ENCODE results near the gene DAPL1.

The DAPL1 gene, protein sequence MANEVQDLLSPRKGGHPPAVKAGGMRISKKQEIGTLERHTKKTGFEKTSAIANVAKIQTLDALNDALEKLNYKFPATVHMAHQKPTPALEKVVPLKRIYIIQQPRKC

DNA sequence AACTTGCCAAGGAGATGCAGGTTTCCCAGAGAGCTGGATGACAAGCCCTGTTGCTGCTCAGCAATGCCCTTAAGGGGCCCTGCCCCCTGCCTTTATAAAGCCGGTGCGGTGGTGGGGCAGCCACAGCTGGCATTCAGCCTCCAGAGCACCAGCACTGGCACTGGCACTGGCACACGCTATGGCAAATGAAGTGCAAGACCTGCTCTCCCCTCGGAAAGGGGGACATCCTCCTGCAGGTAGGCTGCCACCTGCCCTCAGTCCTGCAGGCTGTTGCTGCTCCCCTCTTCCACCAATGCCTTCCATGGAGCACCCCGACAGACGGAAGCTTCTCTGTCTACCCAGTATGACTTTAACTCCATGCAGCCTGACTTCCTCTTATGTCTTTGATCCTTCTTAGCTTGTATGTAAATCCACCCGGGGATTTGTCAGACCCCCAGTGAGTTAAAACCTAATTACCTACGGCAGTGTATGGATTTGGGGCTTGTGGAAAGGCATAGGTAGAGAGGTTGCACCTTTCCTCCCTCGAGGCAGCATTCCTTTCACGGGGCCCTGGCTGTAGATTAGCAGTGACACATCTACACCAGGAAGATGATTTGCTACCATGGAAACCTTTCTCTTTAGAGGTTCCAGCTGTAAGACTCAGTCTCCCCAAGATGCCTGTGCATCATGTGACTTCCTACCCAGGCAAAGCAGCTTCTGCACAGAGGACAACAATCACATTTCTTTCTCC lies at the start of gene DAPL1:
Gene DAPL1, plus strand, starts transcription at position 123 of the 730 bp plus-strand sequence. Its CDS starts 56 bp downstream, at position 179.
- in situ Hi-C loops (cut with HindIII; ENCODE audit: low sequenced_read_pairs): no loop called here

DNA sequence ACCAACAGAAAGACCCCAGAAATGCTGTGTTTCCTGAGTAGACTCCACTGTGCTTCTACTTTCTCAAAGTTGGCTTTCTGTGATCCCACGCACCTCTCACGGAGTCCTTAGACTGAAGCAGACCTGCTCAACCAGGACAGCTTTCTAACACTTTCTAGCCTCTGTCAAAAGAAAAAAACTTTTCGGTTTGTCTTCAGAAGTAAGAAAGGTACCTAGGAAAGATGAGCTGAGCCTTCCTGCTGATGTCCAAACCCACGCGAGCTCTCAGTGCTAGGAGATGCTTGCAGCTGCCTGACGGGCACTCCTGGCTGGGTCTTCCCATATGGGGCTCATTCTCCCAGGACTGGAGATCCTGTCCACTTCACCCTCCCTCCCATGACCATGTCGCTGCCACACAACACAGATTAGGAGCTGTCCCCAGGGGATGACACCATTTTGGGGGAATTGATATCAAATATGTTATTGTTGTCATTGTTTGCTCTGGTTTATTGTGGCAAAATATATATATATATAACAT lies 49.2 kb upstream of the DAPL1 start:
- in situ Hi-C loops (cut with HindIII; ENCODE audit: low sequenced_read_pairs): loop anchor here (5.0 kb wide), 1 partner anchor 99 kb away; no protein-coding TSS in a partner anchor

GRCh38 chr2:158746488-158746887 lies 48.6 kb upstream of the DAPL1 start:
- in situ Hi-C loops (cut with HindIII; ENCODE audit: low sequenced_read_pairs): loop anchor here (5.0 kb wide), 1 partner anchor 99 kb away; no protein-coding TSS in a partner anchor

- in situ Hi-C loops (cut with HindIII; ENCODE audit: low sequenced_read_pairs): loop anchor here (5.0 kb wide), 1 partner anchor 100 kb away; no protein-coding TSS in a partner anchor
Observed at GRCh38 chr2:158747281-158747680, 47.8 kb upstream of the DAPL1 start.

DNA sequence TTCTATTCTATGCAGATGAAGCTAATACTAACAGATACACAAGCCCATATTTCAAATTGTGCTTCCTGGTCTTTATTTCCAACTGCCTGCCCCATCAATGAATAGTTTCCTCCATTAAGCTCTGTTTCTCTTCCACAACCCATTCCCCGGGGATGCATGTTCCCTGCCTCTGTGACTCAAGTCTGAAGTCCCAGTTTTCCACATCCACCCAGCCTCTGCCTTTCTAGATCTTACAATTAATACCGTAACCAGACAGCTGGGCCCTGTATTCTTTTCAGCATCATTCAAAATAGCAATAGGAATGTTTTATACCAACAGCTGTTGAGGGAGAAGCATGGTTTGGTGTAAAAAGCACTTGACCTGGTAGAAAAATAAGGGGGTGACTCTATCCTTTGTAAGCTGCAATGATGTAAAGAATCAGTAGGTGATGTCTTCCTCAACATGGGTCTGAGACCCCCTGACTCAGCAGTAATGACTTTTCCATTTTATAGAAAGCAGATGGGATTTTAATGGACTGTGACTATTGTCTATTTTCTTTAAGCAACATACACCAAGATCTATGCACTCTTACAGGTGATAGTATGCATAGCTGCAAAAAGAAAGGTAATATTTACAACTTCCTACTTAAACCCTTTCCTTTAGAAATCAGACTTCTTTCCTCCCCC lies 46.1 kb upstream of the DAPL1 start:
- in situ Hi-C loops (cut with HindIII; ENCODE audit: low sequenced_read_pairs): loop anchor here (5.0 kb wide), 1 partner anchor 102 kb away; no protein-coding TSS in a partner anchor

DNA sequence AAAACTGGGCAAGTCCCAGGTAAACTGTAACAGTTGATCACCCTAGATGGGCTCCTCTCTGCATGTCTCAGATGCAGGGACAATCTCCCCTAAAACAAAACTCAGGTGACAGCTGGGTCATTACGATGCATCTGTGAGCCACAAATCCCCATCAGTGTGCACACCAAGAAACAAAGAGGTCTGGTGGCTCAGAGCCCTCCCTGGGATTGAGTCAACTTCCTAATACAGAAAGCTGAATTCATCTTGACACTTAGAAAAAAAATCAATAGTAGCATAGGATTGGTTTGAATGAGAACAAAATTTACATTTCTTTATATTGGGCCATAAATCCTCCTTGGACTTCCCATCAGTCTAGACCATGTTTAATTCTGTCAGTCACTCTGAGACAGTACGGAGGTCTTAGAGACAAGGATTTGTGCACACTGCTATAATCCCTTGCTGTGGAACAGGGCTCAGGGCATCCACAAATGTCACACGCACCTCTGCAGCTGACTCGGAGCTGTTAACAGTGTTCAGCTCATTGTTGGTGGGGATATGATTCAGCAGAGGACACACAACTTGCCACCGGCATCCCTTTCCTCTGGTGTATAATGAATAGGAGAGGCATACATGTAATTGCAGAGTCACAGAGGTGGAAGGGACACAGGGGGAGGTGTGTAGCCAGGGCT lies 44.5 kb upstream of the DAPL1 start:
- in situ Hi-C loops (cut with HindIII; ENCODE audit: low sequenced_read_pairs): loop anchor here (25.0 kb wide), 2 partner anchors 563 to 713 kb away; no protein-coding TSS in a partner anchor

DNA sequence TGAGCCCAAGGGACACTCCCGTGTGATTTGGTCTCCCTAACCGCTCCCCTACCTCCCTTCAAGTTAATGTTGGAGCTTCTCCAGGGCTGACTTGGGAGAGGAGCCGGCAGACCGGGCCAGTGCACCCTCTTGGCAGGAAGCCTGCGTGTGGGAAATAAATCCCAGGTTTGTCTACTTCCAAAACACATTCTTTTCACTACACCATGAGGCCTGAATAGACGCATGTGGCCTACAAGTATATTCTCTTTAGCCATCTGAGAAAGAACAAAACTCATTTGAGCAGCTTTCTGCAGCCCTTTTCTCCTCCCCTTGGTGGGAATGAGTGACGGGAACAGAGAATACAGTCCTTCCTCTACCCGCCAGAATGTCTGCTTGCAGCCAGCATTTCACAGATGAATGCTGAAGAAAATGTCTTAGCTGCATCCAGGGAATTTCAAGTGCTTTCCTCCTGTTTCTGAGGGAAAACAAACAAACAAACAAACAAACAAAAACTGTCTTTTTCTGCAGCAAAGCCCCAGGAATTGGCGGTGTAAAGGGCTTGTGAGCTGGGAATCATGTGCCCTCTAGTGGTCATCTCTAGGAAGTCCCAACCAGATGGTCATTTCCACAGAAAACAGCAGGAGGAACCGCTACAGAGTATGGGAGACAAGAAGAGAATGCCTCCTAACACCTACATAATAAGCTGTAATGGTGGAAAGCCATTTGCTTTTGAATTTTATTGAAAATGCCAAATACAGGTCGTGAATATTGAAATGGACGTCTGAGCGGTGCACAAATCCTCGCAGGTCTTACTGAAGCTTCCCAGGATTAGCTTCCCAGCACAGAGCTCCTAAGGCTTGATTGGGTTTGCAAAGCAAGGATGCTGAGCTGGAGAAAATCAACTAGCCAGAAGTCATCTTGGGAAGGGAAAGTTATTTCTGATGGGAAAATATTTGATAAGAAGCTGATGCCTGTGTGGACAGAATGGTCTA lies 41.2 kb upstream of the DAPL1 start:
- in situ Hi-C loops (cut with HindIII; ENCODE audit: low sequenced_read_pairs): loop anchor here (25.0 kb wide), 2 partner anchors 567 to 717 kb away; no protein-coding TSS in a partner anchor

GRCh38 chr2:158755310-158756087 lies 39.6 kb upstream of the DAPL1 start:
- in situ Hi-C loops (cut with HindIII; ENCODE audit: low sequenced_read_pairs): loop anchor here (25.0 kb wide), 2 partner anchors 568 to 718 kb away; no protein-coding TSS in a partner anchor

- in situ Hi-C loops (cut with HindIII; ENCODE audit: low sequenced_read_pairs): loop anchor here (25.0 kb wide), 2 partner anchors 569 to 719 kb away; no protein-coding TSS in a partner anchor
Observed at GRCh38 chr2:158756331-158756730, 38.8 kb upstream of the DAPL1 start.

GRCh38 chr2:158756976-158757375 lies 38.1 kb upstream of the DAPL1 start:
- in situ Hi-C loops (cut with HindIII; ENCODE audit: low sequenced_read_pairs): loop anchor here (25.0 kb wide), 2 partner anchors 570 to 720 kb away; no protein-coding TSS in a partner anchor

GRCh38 chr2:158760887-158761286 lies 34.2 kb upstream of the DAPL1 start:
- in situ Hi-C loops (cut with HindIII; ENCODE audit: low sequenced_read_pairs): loop anchor here (25.0 kb wide), 2 partner anchors 574 to 724 kb away; no protein-coding TSS in a partner anchor

- in situ Hi-C loops (cut with HindIII; ENCODE audit: low sequenced_read_pairs): loop anchor here (25.0 kb wide), 2 partner anchors 574 to 724 kb away; no protein-coding TSS in a partner anchor
Observed at GRCh38 chr2:158761621-158762020, 33.5 kb upstream of the DAPL1 start.

DNA sequence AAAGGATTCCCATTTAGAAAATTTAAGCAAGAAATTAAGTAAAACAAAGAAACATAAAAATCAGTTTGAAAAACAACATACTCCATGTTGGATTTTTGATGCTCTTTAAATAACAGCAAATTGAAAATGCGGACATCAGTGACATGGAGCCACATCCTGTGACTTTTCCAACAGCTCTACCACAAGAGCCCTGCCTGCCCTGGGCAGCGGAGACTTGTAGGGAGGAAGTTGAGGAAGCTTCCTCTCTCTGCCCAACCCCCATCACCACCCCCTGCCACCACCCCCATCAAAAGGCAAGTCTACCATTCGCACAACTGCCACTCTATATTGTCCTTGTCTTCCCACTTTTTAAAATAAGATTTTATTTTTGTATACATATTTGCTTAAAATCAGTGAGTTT lies 32.8 kb upstream of the DAPL1 start:
- in situ Hi-C loops (cut with HindIII; ENCODE audit: low sequenced_read_pairs): loop anchor here (25.0 kb wide), 2 partner anchors 575 to 725 kb away; no protein-coding TSS in a partner anchor

GRCh38 chr2:158766524-158766923 lies 28.6 kb upstream of the DAPL1 start:
- in situ Hi-C loops (cut with HindIII; ENCODE audit: low sequenced_read_pairs): loop anchor here (25.0 kb wide), 2 partner anchors 579 to 729 kb away; no protein-coding TSS in a partner anchor

GRCh38 chr2:158772306-158773078 lies 22.6 kb upstream of the DAPL1 start:
- in situ Hi-C loops (cut with HindIII; ENCODE audit: low sequenced_read_pairs): loop anchor here (25.0 kb wide), 2 partner anchors 585 to 735 kb away; no protein-coding TSS in a partner anchor

DNA sequence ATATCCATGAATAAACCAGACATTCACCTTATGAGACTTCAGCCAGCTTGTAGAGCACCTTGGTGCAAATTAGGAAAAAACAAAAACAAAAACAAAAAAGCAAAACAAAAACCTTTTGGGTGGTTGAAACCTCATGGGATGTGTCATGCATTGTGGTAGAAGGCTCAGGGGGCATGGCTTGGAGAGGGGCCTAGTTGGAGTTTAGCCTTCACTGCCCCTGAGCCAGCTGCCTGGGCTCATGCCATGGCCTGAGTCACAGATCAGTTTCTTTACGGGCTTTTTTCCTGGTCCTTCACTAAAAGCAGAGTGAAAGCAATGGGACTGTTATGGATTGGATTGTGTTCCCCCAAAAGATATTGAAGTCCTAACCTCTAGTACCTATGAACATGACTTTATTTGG lies 22.0 kb upstream of the DAPL1 start:
- in situ Hi-C loops (cut with HindIII; ENCODE audit: low sequenced_read_pairs): loop anchor here (25.0 kb wide), 2 partner anchors 586 to 736 kb away; no protein-coding TSS in a partner anchor

GRCh38 chr2:158774681-158775080 lies 20.4 kb upstream of the DAPL1 start:
- in situ Hi-C loops (cut with HindIII; ENCODE audit: low sequenced_read_pairs): loop anchor here (25.0 kb wide), 2 partner anchors 587 to 737 kb away; no protein-coding TSS in a partner anchor
